Stimulated activated CD4-positive, alpha-beta T cell treated with anti-CD3 and anti-CD28 coated beads, Interleukin-4, amount 100 ng/mL, for 24 hours (primary cell): Measurements from ENCODE around the gene GTF2E1.
"Not testable (repeated sequence)": the region's sequence is repeated elsewhere in the genome, so short reads cannot be mapped to it uniquely, and the experiment has no call there.

Experiments used
- DNase-seq: peaks from one replicate; pipeline ENCODE4 v3.0.0-alpha.2; 2020

The GTF2E1 gene

DNA sequence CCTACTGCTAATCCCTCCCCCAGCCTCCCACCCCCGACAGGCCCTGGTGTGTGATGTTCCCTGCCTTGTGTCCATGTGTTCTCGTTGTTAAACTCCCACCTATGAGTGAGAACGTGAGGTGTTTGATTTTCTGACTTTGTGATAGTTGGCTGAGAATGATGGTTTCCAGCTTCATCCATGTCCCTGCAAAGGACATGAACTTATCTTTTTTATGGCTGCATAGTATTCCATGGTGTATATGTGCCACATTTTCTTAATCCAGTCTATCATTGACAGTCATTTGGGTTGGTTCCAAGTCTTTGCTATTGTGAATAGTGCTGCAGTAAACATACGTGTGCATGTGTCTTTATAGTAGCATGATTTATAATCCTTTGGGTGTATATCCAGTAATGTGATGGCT is 16.0 kb downstream of the GTF2E1 start:
- DNase-seq = not testable (repeated sequence)

DNA sequence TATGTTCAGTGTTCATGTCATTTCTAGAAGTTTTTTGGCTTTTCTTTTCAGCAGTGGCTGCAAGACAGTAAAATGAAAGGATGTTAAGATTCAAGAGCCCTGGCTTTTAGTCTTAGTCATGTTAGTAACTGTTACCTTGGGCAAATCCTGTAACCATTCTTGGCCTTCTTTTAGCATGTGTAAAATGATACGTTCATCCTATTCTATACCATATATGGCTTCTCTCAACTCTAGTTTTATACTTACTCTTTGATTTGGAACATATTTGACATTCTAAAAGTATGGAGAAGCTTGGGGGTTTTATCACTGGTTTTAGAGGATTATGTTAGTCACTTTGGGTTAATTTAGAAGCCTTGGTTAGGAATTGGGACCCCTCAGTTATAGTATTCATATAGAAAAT is 20.1 kb downstream of the GTF2E1 start:
- DNase-seq = no peak

DNA sequence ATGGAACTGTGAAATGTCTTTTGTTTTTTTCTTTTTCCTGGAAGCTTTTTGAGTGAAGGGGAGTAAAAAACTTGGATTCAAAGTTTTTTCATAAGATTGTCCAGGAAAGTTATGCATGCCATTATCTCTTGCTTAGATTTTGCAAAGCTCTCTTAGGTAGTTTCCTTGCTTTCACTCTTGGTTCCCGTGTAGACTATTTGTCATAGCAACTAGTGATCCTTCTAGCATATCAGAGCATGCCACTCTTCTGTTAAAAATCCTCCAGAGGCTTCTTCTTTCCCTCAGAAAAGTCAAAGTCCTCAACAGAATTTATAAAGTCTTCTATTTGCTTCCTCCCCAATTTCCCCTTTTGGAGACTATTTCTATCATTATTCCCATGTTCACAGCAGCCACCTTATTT is 21.1 kb downstream of the GTF2E1 start:
- no peak for DNase-seq

DNA sequence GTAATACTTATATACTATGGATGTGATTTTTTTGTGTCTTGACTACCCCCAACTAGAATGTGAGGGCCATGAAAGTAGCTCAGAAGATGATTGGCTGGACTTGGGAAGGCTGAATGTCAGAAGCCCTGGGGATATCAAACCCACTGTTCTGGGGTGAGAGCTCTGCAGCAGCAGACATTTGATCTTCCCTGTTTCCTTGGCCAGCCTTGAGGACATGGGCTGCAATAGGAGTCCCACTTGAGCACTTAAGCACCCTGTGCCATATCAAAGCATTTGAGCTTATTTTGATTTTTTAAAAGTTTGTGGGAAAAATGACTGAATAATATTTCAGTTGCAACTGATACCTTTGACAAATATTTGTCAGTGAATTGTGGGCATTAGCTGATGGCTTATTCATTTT is 21.7 kb downstream of the GTF2E1 start:
- DNase-seq = no peak

DNA sequence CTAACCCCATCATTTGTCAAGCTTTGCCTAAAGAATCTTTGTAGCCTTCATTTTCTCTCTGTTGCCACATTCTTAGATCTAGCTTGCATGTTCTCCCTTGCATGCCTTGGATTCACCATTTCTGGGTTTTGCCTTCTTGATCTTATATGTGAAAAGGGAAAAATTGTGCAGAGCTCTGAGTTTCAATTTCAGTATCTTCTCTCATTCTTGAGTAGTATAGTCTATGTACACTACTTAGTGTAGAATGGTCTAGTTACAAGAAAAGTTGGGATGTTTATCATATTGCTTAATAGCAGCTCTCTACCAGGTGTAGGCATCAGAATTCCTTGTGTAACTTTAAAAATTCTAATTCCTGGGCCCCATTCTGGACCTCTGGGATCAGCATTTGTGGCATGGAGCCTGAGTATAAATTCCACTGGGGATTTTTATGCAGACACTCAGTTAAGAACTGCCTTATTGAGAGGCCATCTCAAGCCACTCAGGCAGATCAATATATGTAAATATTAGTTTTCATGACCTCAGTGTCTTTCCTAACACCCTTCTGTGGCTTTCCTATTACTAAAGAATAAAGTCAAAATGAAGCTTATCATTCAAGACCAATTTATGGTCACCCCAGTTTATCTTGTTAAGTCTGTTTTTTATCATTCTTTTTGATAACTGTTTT is 23.4 kb downstream of the GTF2E1 start:
- no peak for DNase-seq

DNA sequence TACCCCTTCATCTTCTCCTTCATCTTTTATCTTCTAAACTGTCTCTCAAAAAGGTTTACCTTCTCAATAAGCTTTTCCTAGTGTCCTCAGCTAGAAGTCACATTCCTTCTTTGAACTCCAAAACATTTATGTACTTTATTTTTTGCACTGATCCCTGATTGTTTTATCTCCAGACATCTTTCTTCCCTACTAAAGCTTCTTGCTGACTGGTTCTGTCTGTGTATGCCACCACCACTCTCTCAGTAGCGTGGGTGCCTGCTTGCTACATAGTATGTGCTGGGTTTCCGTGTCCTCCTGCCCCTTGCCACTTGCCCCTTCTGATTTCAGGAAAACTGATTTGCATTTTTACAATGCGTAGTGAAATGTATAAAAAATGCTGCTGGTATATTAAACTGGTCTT is 24.0 kb downstream of the GTF2E1 start:
- DNase-seq = no peak

DNA sequence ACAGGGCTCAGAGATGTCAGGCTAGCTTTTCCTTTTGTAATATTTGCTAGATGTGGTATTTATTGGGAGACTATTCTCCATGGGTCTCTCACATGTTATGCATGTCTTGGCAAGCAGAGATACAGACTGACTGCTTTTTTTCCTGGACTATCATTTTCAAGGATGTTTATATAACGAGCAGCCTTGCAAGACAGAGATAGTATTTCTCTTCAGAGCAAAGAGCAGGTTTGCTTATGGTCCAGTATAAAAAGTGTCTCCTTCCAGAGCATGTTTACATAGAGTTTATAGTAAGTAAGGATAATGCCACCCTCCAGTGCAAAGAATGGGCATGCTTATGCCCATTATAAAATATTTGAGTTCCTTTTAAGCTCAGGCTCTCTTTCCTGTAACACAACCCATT is 24.6 kb downstream of the GTF2E1 start:
- DNase-seq = no peak

DNA sequence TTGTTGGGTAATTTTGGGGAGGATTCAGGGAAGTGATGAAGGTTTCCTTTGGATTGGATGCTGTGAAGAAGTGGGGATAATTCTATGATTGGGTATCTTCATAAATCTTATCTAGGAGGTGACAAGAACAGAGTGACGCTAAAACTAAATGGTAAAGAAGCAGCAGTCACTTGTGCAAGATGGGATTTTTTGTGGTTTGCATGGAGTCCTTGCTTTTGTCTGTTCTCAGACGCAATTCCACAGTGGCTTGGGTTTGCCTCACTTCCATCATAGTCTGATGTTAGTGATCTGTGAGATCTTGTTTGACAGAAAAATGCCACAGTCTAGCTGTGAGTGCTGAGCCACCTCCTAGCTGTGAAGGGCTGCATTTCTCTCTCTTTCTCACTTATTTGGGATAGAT is 26.9 kb downstream of the GTF2E1 start:
- DNase-seq = no peak

DNA sequence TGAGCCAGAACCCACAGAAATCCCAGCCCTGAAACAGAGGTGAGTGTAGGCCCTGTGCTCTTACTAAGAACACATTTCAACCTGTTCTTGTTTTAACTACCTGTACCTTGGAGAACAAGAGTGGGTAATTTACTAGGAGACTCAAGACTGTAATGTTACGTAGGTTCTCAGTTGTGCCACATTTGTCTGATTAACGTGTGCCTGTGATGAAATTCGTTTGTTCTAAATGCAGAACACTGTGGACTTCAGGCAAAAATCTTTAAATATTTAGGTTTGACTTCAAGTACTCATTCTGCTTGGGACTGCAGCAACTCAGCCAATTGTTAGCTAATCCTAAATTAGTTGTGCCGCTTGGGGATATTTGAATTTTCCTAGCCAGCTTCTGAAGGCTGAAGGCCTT is 28.3 kb downstream of the GTF2E1 start:
- DNase-seq = no peak

DNA sequence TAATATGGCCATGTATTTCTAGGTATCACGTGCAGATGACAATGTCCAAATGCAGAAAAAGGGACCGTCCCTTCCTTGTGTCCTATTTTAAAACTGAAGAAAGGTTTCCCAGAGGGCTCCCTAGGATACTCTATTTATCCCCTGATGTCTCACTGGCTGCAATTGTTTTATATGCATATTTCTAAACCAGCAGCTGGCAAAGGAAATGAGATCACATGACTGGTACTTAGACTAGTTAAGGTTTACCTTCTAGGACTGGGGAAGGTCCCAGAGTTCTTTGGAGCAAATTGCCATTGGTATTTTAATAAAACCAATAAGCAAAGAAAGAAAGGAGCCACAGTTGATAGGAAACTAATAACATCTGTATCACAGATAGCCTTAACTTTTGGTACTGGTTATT is 29.5 kb downstream of the GTF2E1 start:
- DNase-seq = no peak

DNA sequence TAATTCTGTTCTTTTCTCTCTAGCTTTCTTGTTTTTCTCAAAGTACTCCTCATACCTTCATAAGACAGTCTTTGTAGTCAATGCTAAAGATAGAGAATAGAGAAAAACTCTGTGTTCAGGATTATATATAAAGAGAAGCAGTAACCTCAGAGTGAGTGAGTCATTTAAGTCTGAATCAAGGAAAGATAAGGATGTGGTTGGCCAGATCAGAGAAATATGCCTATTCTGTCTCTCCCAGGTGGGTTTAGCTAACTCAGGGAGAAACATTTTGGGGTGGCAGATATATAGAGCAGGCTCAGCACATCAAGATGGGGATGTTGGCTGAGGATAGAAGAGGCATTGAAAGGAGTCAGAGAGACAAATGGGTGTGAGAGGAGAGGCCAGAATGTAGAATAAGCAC is 31.4 kb downstream of the GTF2E1 start:
- DNase-seq = no peak

DNA sequence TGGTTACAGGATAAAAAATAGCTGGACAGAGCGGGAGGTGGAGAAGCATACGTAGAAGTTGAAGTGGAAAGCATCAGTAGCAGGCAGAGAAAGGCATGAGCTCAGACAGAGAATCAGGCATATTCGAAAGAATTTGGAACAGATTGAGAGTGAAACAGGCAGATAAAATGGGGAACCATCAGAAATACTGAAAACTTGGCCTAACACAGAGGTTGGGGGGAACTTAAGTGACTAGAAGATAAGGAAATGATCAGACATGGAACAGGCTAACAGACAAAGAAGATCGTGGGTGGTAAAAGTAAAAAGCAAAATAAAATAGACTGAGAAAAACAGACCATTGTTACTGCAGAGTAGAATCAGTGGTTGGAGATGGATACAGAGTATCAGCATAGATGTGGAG is 32.9 kb downstream of the GTF2E1 start:
- DNase-seq = no peak

DNA sequence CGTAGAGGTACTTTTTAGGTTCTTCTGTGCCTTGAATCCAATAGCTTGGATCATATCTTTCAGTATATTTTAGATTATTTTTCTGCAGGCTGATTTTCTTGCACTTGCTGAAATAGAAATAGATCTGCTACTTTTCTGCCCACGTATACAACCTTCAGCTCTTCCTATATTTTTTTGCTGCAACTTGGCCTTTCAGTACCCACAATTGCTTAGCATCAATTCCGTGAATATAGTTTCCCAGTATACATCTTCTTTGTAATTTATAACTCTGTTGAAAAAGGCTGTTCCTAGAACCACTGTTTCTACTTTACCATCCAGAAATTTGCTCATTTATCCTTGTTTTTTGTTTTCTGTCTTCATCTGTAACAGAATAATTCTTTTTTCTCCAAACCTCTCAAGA is 36.2 kb downstream of the GTF2E1 start:
- DNase-seq = no peak

DNA sequence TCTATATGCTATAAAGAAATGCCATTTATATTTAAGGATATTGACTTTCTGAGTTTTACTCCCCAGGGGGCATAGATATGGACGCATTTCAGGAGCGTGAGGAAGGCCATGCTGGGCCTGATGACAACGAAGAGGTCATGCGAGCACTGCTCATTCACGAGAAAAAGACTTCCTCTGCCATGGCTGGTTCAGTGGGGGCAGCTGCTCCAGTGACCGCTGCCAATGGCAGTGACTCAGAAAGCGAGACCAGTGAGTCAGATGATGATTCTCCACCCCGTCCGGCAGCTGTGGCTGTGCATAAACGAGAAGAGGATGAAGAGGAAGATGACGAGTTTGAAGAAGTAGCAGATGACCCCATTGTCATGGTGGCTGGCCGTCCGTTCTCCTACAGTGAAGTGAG is 38.4 kb downstream of the GTF2E1 start:
- no peak for DNase-seq

DNA sequence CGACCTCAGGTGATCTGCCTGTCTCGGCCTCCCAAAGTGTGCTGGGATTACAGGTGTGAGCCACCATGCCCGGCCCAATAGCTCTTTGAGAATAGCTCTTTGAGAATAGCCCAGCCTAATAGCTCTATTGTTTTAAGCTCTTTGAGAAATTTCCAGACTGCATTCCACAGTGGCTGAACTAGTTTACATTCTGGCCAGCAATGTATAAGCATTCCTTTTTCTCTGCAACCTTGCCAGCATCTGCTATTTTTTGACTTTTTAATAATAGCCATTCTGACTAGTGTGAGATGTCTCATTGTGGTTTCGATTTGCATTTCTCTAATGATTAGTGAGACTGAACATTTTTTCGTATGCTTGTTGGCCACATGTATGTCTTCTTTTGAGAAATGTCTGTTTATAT is 43.3 kb downstream of the GTF2E1 start:
- not testable (repeated sequence) for DNase-seq

DNA sequence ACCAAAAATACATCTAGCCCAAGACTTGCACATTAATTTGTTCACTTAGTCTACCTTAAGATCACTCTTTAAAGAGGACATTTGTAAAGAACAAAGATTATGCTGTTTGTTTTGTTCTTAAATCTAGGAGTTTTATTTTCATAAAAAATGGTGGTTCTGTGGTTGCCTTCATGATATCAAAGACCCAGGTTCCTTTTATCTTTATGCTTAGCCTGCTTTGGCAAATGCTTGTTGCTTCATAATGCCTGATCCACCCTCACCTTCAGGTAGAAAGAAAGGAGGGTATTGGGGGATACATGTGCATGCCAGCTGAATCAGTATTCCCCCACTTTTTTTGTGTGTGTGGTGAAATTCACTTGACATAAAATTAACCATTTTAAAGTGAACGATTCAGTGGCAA is 48.5 kb downstream of the GTF2E1 start:
- no peak for DNase-seq

DNA sequence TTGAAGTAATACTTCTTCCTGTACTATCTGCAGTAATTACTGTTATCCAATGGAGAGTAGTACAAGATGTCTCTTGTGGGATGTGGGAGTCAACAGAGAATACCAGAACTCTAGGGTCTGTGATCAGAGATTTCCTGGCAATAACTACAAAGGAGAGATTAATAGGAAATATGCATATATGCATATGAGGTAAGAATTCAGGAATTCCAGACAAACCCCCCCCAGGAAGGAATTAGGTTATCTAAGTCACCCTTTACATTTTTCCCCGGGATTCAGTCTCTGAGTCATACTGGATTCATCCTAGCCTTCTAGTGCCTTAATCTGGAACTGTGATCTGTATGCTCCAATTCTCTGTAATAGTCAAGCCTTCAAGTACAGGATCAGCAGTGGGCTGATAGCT is 49.4 kb downstream of the GTF2E1 start:
- DNase-seq = no peak

DNA sequence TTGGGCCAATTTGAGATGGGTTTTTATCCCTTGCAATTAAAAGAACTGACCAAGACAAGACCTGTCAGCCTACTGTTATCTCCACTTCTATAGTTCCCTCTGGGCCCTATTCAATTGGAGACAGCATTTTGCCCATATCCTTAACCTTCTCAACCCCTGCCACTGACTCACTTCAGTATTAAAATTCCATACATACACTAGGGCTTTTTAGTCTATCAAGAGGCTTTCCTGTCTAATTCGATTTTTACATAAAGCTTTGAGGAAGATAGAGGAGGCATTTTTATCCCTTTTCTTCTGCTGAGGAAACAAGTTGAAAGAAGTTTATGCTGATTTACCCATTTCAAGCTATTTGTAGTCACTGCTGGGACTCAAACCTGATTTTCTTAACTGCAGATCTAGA is 51.1 kb downstream of the GTF2E1 start:
- no peak for DNase-seq

DNA sequence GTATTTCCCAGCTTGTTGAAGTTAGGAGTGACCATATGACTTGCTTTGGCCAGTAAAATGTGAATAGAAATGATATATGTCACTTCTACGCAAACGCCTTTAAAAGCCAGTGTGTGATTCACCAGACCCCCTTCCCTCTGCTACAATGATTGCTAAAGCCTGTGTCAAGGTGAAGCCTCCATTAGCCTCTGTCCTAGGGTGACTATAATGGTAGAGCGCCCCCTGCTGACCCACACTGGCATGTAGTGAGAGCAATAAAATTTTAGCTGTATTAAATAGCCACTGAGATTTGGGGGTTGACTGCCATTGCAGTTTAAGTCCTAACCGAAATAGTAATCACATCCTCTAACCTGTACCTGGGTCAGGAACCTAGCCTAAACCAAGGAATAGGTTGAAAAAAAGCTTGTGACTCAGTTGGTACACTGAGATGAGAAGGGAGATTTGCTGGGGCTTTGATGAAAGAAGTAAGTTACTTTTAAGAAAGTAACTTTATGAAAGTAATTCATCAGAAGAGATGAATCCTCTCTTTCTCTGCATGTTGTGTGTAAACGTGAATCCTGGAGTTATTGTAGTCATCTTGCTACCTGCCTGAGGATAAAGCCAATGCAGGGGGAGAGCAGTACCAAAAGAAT is 52.6 kb downstream of the GTF2E1 start:
- peak; percentile 82 for DNase-seq

DNA sequence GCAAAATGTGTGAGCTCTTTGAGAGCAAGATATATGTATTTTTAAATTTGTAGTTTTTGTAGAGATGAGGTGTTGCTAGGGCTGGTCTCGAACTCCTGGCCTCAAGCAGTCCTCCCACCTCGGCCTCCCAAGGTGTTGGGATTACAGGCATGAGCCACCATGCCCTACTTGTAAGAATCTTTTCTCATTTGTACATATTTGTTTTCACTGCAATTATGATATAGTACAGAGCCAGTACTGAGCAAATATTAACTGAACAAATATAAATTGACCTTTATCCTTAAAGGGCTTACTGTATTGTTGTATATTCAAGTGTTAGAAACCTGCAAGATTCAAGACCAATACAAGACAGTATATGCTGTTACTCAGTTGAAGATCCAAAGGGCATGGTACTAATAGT is 53.4 kb downstream of the GTF2E1 start:
- DNase-seq = no peak

DNA sequence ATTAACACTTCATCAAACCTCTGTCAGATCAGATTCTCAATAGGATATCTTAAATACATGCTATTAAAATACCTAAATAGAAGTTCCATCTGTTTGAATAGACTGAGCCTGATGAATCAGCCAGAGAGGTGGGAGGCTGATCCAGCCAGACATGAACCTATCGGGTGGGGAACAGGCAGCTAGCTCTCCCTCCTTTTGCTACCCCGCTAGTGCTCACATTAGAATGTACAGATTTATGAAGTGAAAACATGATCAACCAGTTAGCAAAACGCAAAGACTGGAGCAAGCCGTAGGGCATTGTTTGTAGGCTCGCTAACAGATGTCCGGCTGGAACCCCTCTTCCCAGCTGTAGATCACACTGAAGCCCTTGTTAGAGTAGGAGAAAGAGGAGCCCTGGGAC is 54.4 kb downstream of the GTF2E1 start:
- no peak for DNase-seq

DNA sequence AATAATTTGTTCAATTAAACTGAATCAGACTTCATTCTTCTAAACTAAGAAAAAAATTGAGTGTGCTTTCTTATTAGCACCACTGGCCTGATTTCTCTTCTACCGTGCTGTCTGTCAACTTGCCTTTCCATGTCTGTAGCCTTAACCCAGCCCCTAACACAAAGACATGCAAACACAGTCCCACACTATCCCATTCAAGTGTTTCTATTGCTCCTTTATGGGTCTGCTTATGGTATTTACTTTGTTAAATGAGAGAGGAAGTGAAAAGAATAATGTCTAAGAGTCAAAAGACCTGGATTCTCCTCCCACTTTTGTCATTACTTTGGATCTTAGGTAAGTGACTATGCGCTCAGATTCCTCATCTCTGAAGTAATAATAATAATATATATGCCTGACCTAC is 55.3 kb downstream of the GTF2E1 start:
- no peak for DNase-seq

DNA sequence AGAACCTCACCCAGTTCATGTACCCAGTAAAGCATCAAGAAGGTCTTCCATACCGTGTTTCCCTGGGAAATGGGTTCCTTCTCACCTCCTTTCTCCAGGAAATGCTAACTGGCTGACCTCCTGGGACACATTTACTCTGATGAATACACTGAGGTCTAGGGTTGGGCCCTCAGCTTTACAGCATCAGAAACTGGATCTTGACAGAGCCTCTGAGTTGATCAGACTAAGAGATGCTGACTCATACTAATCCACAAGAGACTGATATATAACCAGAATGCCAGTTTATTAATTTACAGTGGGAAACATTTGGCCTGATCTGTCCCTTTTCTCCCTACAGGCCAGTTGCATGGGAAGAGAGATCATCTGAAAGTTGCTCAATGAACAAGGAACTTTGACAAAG is 55.8 kb downstream of the GTF2E1 start:
- no peak for DNase-seq

DNA sequence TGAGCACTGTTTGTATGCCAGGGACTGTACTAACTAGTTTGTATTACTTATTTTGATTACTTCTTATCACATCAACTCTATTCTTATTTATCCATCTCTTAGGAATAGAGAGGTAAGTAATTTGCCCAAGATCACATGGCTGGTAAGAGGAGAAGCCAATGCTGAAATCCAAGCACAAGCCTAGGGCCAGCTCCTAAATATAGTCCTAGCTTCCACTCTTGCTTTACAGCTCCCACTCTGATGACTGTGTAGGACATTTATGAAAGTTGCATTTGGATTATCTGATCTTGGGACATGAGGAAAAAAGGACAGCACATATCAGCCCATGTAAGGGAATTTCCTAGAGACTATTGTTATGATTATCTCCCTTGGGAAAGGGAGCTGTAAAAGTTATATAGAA is 58.1 kb downstream of the GTF2E1 start:
- no peak for DNase-seq

DNA sequence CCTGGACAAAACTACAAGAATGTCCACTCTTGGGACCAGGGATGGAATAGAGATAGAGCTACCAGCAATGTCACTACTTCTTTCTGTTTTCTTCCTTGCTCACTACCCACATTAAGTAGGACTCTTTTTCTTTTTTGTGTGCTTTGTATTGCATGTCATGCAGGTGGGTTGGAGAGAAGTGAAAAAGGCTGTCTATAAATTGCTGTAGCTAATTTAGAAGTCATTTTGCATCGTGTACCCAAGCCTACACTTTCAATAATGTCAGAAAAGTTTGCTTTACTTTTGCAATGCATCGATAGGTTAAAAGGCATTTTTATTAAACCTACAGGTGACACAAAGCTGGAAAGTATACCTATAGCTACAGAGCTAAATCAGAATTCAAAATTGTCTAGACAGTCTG is 58.9 kb downstream of the GTF2E1 start:
- DNase-seq = no peak
